ENCODE data around the gene DMBX1.

DNA sequence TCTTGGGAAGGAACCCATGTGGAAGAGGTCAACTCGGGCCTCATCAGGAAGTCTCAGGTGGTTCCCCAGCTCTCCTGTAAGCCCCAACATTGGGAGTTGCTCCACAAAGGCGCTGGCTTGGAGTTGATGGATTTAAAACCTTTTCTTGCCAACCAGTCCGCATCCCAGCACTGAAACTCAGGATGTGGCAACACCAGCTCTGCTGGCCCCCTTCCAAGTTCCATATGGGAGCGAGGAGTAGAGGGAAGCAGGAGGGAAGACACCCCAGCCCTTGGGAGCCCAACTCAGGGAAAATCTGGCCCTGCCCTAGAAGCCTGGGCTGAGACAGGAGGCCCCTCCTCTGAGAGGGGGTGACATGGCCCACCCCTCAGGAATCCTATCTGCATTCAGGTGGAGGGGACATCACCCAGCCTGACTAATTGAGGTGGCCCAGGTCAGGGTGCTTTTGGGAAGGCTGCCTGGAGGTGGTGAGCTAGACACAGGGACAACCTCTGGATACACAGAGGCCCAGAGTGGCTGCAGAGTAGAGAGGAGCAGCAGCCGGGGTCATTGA is 33.1 kb upstream of the DMBX1 start:
- TF ChIP-seq, protein P1, sequence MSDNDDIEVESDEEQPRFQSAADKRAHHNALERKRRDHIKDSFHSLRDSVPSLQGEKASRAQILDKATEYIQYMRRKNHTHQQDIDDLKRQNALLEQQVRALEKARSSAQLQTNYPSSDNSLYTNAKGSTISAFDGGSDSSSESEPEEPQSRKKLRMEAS (CRISPR knock-in tag; IDR thresholded peaks at IDR 0.05) = no peak
- TF ChIP-seq PHF20 (IDR thresholded peaks at IDR 0.05; ENCODE audit: partially characterized antibody) = no peak
- TF ChIP-seq, protein P2, sequence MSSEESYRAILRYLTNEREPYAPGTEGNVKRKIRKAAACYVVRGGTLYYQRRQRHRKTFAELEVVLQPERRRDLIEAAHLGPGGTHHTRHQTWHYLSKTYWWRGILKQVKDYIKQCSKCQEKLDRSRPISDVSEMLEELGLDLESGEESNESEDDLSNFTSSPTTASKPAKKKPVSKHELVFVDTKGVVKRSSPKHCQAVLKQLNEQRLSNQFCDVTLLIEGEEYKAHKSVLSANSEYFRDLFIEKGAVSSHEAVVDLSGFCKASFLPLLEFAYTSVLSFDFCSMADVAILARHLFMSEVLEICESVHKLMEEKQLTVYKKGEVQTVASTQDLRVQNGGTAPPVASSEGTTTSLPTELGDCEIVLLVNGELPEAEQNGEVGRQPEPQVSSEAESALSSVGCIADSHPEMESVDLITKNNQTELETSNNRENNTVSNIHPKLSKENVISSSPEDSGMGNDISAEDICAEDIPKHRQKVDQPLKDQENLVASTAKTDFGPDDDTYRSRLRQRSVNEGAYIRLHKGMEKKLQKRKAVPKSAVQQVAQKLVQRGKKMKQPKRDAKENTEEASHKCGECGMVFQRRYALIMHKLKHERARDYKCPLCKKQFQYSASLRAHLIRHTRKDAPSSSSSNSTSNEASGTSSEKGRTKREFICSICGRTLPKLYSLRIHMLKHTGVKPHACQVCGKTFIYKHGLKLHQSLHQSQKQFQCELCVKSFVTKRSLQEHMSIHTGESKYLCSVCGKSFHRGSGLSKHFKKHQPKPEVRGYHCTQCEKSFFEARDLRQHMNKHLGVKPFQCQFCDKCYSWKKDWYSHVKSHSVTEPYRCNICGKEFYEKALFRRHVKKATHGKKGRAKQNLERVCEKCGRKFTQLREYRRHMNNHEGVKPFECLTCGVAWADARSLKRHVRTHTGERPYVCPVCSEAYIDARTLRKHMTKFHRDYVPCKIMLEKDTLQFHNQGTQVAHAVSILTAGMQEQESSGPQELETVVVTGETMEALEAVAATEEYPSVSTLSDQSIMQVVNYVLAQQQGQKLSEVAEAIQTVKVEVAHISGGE (CRISPR knock-in tag; IDR thresholded peaks at IDR 0.05) = no peak
